Measurements from ENCODE around the gene OGFOD1. TPM values are rescaled to one million over a fixed set of nuclear protein-coding genes. Genes with fewer than 3 reads are reported as not detected.

OGFOD1 gene
- total and polyA plus RNA-seq, 10 of the 15 experiments (the other 5 are each of a cell fraction or from before 2014, with no cell fraction given): 31.4 to 119 (median 51.6) TPM

GRCh38 chr16:56482683-56483236, 31.4 kb downstream of the OGFOD1 start:
- H3K4me2 ChIP-seq (ENCODE audit: control insufficient read depth, insufficient read depth): no peak overlapping the region
- no peaks in the 10 kb centered on the region for H3K27me3 ChIP-seq (replicated peaks in 1 of 2; ENCODE audit: control insufficient read depth in 2 of 2, insufficient read depth in 2 of 2, low read length in 1 of 2)
- intact Hi-C loops (cut with micrococcal nuclease; ENCODE audit: unreplicated experiment) (no loop called here), in situ Hi-C loops (cut with MboI) (no loop called here)
- TF ChIP-seq NBN (IDR thresholded peaks at IDR 0.05): no peak
- no peak for TF ChIP-seq SPI1 (IDR thresholded peaks at IDR 0.05; ENCODE audit: borderline replicate concordance, insufficient read depth, low read depth, low read length)
- no peak for TF ChIP-seq HDAC6 (IDR thresholded peaks at IDR 0.05; ENCODE audit: unreplicated experiment)
- DNase-seq (ENCODE audit: low read depth, low spot score) (no peak), ATAC-seq (no peak), FAIRE-seq (no peak)
- H3K36me3 ChIP-seq (ENCODE audit: control insufficient read depth in 2 of 2, insufficient read depth in 2 of 2, low read length in 1 of 2): peaks cover 3 to 6% of the 10 kb centered on the region in 2 experiments; a peak in 3 of 4 replicates
- ChIA-PET SMC1A (ENCODE audit: uncharacterized antibody, unreplicated experiment) (no interaction called here), POLR2A (no interaction called here), RAD21 (ENCODE audit: unreplicated experiment) (no interaction called here), CTCF (no interaction called here)
- H3K4me3 ChIP-seq: no peak overlapping the region
- WGBS (ENCODE audit: insufficient coverage, insufficient replicate concordance, low lambda C conversion rate, missing lambda C conversion rate): 80% methylated on average over 5 of the region's 5 CpGs
- H2AFZ ChIP-seq (ENCODE audit: control insufficient read depth, low read depth, low read length): no peak overlapping the region
- H3K4me1 ChIP-seq (ENCODE audit: control insufficient read depth, insufficient read depth, low read length): no peaks in the 10 kb centered on the region
- no peaks in the 10 kb centered on the region for H3K79me2 ChIP-seq (ENCODE audit: control insufficient read depth, insufficient read depth, low read length)
- no peaks in the 10 kb centered on the region for H3K9me3 ChIP-seq (replicated peaks; ENCODE audit: control insufficient read depth, insufficient read depth, low read length)
- H3K27ac ChIP-seq (ENCODE audit: control insufficient read depth, insufficient read depth): no peak overlapping the region
- BruUV-seq (replicated peaks): no TSS peak
- H3K9ac ChIP-seq (ENCODE audit: control insufficient read depth, insufficient read depth, low read length): no peak overlapping the region
- H4K20me1 ChIP-seq (ENCODE audit: control insufficient read depth, insufficient read depth): no peaks in the 10 kb centered on the region

GRCh38 chr16:56483394-56483793, 32.0 kb downstream of the OGFOD1 start:
- H3K4me3 ChIP-seq: no peak overlapping the region
- TF ChIP-seq RCOR1 (conservative IDR thresholded peaks at IDR 0.05; ENCODE audit: low read depth, low read length): no peak
- no peak for TF ChIP-seq SMC3 (IDR thresholded peaks at IDR 0.05; ENCODE audit: borderline replicate concordance, low read length)
- TF ChIP-seq NFXL1 (IDR thresholded peaks at IDR 0.05; ENCODE audit: borderline replicate concordance): no peak
- no peak for TF ChIP-seq TCF12 (IDR thresholded peaks at IDR 0.05; ENCODE audit: low read depth, low read length)
- no peak for TF ChIP-seq POU2F2 (IDR thresholded peaks at IDR 0.05; ENCODE audit: borderline replicate concordance, low read depth, low read length)
- TF ChIP-seq BRCA1 (IDR thresholded peaks at IDR 0.05; ENCODE audit: low read depth, low read length): no peak
- no peak for TF ChIP-seq REST (IDR thresholded peaks at IDR 0.05; ENCODE audit: low read depth, low read length)
- no peak for ATAC-seq
- ChIA-PET POLR2A (no interaction called here), SMC1A (ENCODE audit: uncharacterized antibody, unreplicated experiment) (no interaction called here), RAD21 (ENCODE audit: unreplicated experiment) (no interaction called here), CTCF (interaction anchor here (0.6 kb wide), 1 partner anchor 218 kb away, joined by 3 read pairs; no protein-coding TSS in a partner anchor)
- H2AFZ ChIP-seq (ENCODE audit: control insufficient read depth, low read depth, low read length): no peak overlapping the region
- no peaks in the 10 kb centered on the region for H3K27me3 ChIP-seq (replicated peaks in 1 of 2; ENCODE audit: control insufficient read depth in 2 of 2, insufficient read depth in 2 of 2, low read length in 1 of 2)
- H3K79me2 ChIP-seq (ENCODE audit: control insufficient read depth, insufficient read depth, low read length): no peaks in the 10 kb centered on the region
- H3K4me1 ChIP-seq (ENCODE audit: control insufficient read depth, insufficient read depth, low read length): no peaks in the 10 kb centered on the region
- no peaks in the 10 kb centered on the region for H3K9me3 ChIP-seq (replicated peaks; ENCODE audit: control insufficient read depth, insufficient read depth, low read length)
- no TSS peak for BruUV-seq (replicated peaks)
- no peak overlapping the region for H3K9ac ChIP-seq (ENCODE audit: control insufficient read depth, insufficient read depth, low read length)
- FAIRE-seq: no peak
- no peak overlapping the region for H3K4me2 ChIP-seq (ENCODE audit: control insufficient read depth, insufficient read depth)
- intact Hi-C loops (cut with micrococcal nuclease; ENCODE audit: unreplicated experiment) (no loop called here), in situ Hi-C loops (cut with MboI) (no loop called here)
- H3K36me3 ChIP-seq (ENCODE audit: control insufficient read depth in 2 of 2, insufficient read depth in 2 of 2, low read length in 1 of 2): peaks cover 3 to 6% of the 10 kb centered on the region in 2 experiments; a peak in 3 of 4 replicates
- H3K27ac ChIP-seq (ENCODE audit: control insufficient read depth, insufficient read depth): no peak overlapping the region
- H4K20me1 ChIP-seq (ENCODE audit: control insufficient read depth, insufficient read depth): no peaks in the 10 kb centered on the region
- no peak for DNase-seq (ENCODE audit: low read depth, low spot score)

All from GM12878 (cell line).